ENCODE data around the gene ATF6. TPM values are rescaled to one million over a fixed set of nuclear protein-coding genes. Genes with fewer than 3 reads are reported as not detected.

Gene ATF6
- total RNA-seq, 2 experiments from 2014 or later = 10.2 to 13.9 TPM

DNA sequence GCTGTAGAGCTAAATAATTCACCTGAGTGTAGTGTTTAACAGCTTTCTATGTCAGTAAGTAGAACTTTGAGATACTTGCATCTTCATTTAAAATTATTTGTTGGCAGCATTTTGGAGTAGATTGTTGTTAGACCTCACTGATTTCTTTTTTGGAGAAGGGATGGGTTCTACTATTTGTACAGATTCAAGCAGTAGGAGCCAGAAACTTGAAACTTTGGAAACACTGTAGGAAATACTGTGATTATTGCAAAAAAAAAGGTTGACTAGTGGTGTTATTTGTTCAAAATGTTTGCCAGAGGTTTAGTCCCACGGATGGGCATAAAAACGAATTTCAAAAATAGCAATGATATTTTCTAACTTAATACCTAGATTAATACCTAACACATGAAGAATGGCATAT is 102.7 kb downstream of the ATF6 start:
- no peak for DNase-seq (ENCODE audit: low spot score)
- CTCF ChIA-PET (ENCODE audit: unreplicated experiment) = no interaction called here
- POLR2A ChIA-PET = interaction anchor here (0.5 to 1.7 kb wide), 4 partner anchors 8 to 81 kb away, joined by 3 to 6 read pairs (median 6); no protein-coding TSS in a partner anchor
- H3K4me2 ChIP-seq (ENCODE audit: low read length) = no peak overlapping the region
- H3K4me1 ChIP-seq (ENCODE audit: insufficient read depth, low read length, poor library complexity, severe bottlenecking) = no peaks in the 10 kb centered on the region
- no peaks in the 10 kb centered on the region for H3K79me2 ChIP-seq (ENCODE audit: insufficient read depth, low read depth, low read length)
- H3K4me3 ChIP-seq (ENCODE audit: low read depth, low read length, poor library complexity, severe bottlenecking) = no peak overlapping the region
- no peaks in the 10 kb centered on the region for H3K9me2 ChIP-seq (ENCODE audit: insufficient read depth, low read length)
- H3K9me3 ChIP-seq (ENCODE audit: low read length) = no peaks in the 10 kb centered on the region
- H3K36me3 ChIP-seq (ENCODE audit: insufficient read depth, low read length) = peaks cover 19% of the 10 kb centered on the region; the same call in 1 of the 2 replicates
- H3K27ac ChIP-seq (ENCODE audit: low read depth, low read length, poor library complexity, severe bottlenecking) = no peak overlapping the region
- TF ChIP-seq CTCF (conservative IDR thresholded peaks at IDR 0.05; ENCODE audit: low read length) (no peak), EZH2phosphoT487 (IDR thresholded peaks at IDR 0.05; ENCODE audit: borderline replicate concordance, low read depth, low read length) (no peak)
- intact Hi-C loops (cut with micrococcal nuclease; ENCODE audit: unreplicated experiment) = no loop called here
- H2AFZ ChIP-seq (ENCODE audit: low read length) = no peak overlapping the region
- no TSS peak for BruUV-seq (replicated peaks)
- H4K20me1 ChIP-seq (ENCODE audit: insufficient read depth, low read length) = no peaks in the 10 kb centered on the region

GRCh38 chr1:161869291-161869690 is 103.2 kb downstream of the ATF6 start:
- POLR2A ChIA-PET = interaction anchor here (1.0 to 1.1 kb wide), 2 partner anchors 10 to 14 kb away, joined by 5 to 6 read pairs; no protein-coding TSS in a partner anchor
- H3K4me1 ChIP-seq (ENCODE audit: insufficient read depth, low read length, poor library complexity, severe bottlenecking) = no peaks in the 10 kb centered on the region
- no TSS peak for BruUV-seq (replicated peaks)

More at GRCh38 chr1:161869291-161869690, 103.2 kb downstream of the ATF6 start:
- Histone ChIP-seq H3K36me3 (ENCODE audit: insufficient read depth, low read length) (peaks cover 15% of the 10 kb centered on the region; the same call in 1 of the 2 replicates), H3K79me2 (ENCODE audit: insufficient read depth, low read depth, low read length) (no peaks in the 10 kb centered on the region), H2AFZ (ENCODE audit: low read length) (no peak overlapping the region), H3K27ac (ENCODE audit: low read depth, low read length, poor library complexity, severe bottlenecking) (no peak overlapping the region), H3K9me3 (ENCODE audit: low read length) (no peaks in the 10 kb centered on the region), H3K9me2 (ENCODE audit: insufficient read depth, low read length) (no peaks in the 10 kb centered on the region), H3K4me2 (ENCODE audit: low read length) (no peak overlapping the region), H3K4me3 (ENCODE audit: low read depth, low read length, poor library complexity, severe bottlenecking) (no peak overlapping the region), H4K20me1 (ENCODE audit: insufficient read depth, low read length) (no peaks in the 10 kb centered on the region)
- DNase-seq (ENCODE audit: low spot score) = no peak
- CTCF ChIA-PET (ENCODE audit: unreplicated experiment) = no interaction called here
- intact Hi-C loops (cut with micrococcal nuclease; ENCODE audit: unreplicated experiment) = no loop called here
- TF ChIP-seq EZH2phosphoT487 (IDR thresholded peaks at IDR 0.05; ENCODE audit: borderline replicate concordance, low read depth, low read length) = no peak
- no peak for TF ChIP-seq CTCF (conservative IDR thresholded peaks at IDR 0.05; ENCODE audit: low read length)
